T-helper 1 cell treated with Interleukin-12 subunit alpha and Interleukin-12 subunit beta and Interleukin-4 antibody, amounts not matched to agents 30 μg/mL and 1 μg/mL, for 36 hours (primary cell): Measurements from ENCODE around the gene OR4D10.
"Not testable (repeated sequence)": the region's sequence is repeated elsewhere in the genome, so short reads cannot be mapped to it uniquely, and the experiment has no call there.

Source experiments
- H3K27ac Mint-ChIP-seq: one replicate; pipeline ENCODE4 v1.8.0; 2021; ENCODE audit warnings: mild to moderate bottlenecking, mixed read lengths
- H3K27me3 Mint-ChIP-seq: one replicate; pipeline ENCODE4 v1.8.0; 2021; ENCODE audit warnings: low read depth, mixed read lengths
- H3K36me3 Mint-ChIP-seq: one replicate; pipeline ENCODE4 v1.8.0; 2021; ENCODE audit warnings: low read depth, mixed read lengths
- H3K4me1 Mint-ChIP-seq: one replicate; pipeline ENCODE4 v1.8.0; 2021; ENCODE audit warnings: low read depth, mixed read lengths
- H3K4me3 Mint-ChIP-seq: one replicate; pipeline ENCODE4 v1.8.0; 2021; ENCODE audit warnings: mild to moderate bottlenecking, moderate library complexity, mixed read lengths
- H3K9me3 Mint-ChIP-seq: one replicate; pipeline ENCODE4 v1.8.0; 2021; ENCODE audit warnings: mixed read lengths

The OR4D10 gene

DNA sequence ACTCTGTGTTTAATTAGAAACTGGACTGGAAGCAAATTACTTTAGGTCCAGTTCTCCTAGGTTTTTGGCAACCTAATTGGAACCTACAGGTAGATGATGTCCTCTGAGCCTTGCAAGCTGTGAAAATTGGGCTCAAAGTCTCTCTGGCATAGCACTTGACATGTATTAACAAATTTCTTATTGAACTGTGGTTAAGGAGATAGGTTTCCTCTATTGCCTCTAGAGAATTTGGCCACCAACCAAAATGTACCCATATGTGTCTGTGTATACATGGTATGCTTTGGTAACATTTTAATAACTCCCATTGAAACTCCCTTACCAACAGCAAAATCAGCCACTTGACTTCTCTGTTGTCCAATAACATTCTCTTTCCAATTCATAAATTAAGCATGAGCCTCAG lies at the start of gene OR4D10:
OR4D10 (plus strand) TSS at position 301 of the 400 bp plus-strand sequence. CDS start 4,115 bp downstream, outside the sequence.
- Mint-ChIP-seq H3K36me3 (no peaks in the 10 kb centered on the region), H3K4me3 (no peak within 1 kb of the TSS), H3K9me3 (no peaks in the 10 kb centered on the region), H3K27me3 (peaks cover 6% of the 10 kb centered on the region), H3K27ac (no peak within 1 kb of the TSS), H3K4me1 (no peaks in the 10 kb centered on the region)

DNA sequence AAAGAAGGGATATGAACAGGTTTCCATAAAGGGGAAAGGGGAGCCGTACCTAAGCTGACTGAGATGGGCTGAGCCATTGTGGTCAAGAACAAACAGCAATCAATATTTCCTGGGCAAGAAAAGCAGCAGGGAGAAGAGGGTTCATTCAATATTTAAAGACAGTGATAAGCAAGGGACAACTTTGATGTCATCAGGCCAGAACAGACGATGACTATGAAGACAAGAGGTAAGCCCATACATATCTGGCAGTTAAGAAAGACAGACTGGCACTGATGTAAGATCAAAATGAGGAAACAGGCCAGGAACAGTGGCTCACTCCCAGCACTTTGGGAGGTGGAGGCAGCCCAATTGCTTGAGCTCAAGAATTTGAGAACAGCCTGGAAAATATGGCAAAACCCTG lies 49.3 kb upstream of the OR4D10 start:
- peaks cover 3% of the 10 kb centered on the region for H3K4me1 Mint-ChIP-seq
- H3K27ac Mint-ChIP-seq: no peak overlapping the region
- H3K36me3 Mint-ChIP-seq: no peaks in the 10 kb centered on the region
- H3K9me3 Mint-ChIP-seq: no peaks in the 10 kb centered on the region
- H3K4me3 Mint-ChIP-seq: no peak overlapping the region
- H3K27me3 Mint-ChIP-seq: peaks cover 7% of the 10 kb centered on the region

DNA sequence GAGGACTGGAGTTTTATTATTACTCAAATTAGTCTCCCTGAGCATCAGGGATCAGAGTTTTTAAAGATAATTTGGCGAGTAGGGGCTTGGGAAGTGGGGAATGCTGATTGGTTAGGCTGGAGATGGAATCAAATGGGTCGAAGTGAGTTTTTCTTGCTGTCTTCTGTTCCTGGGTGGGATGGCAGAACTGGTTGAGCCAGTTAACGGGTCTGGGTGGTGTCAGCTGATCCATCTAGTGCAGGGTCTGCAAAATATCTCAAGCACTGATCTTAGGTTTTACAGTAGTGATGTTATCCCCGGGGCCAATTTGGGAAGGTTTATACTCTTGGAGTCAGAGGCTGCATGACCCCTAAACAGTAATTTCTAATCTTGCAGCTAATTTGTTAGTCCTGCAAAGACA lies 48.0 kb upstream of the OR4D10 start:
- H3K27ac Mint-ChIP-seq: no peak overlapping the region
- no peaks in the 10 kb centered on the region for H3K36me3 Mint-ChIP-seq
- peaks cover 10% of the 10 kb centered on the region for H3K27me3 Mint-ChIP-seq
- H3K4me3 Mint-ChIP-seq: no peak overlapping the region
- peaks cover 3% of the 10 kb centered on the region for H3K4me1 Mint-ChIP-seq
- no peaks in the 10 kb centered on the region for H3K9me3 Mint-ChIP-seq

DNA sequence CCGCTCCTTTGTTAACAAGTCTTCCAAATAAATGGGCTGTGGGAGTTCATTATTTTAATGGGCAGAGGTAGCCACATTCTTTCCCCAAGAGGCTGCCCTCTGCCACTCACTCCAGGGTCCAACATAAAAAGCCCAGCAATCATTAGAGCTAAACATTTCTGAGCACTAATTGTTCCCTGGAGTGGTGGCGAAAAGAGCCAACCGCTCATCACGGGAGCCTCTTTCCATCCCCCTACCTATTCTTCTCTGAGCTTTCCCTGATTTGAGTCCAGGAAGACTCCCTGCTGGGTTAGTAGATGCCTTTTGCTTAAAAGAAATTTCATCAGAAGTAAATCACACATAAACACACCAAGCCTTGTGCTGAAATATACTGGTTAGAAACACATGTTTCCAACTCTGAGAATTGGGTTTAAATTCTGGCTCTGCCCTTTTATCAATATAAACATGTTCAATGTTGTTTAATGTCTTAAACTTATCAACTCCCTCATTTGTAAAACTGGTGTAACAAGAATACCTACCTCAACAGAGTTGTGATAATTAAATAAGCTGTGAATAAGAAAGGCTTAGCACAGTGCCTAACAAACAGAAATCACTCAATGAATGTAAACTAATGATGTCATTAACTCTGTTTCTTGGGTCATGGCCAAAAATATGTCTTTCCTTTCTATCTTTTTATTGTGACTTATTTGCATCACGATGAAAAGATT lies 46.6 kb upstream of the OR4D10 start, which contains the start of gene OR5A2:
OR5A2 (minus strand) TSS at position 53 of the 707 bp plus-strand sequence. CDS start 3,460 bp downstream, outside the sequence.
- no peaks in the 10 kb centered on the region for H3K9me3 Mint-ChIP-seq
- H3K36me3 Mint-ChIP-seq: no peaks in the 10 kb centered on the region
- no peak within 1 kb of the TSS for H3K4me3 Mint-ChIP-seq
- no peak within 1 kb of the TSS for H3K27ac Mint-ChIP-seq
- H3K4me1 Mint-ChIP-seq: peaks cover 3% of the 10 kb centered on the region
- peaks cover 11% of the 10 kb centered on the region for H3K27me3 Mint-ChIP-seq

DNA sequence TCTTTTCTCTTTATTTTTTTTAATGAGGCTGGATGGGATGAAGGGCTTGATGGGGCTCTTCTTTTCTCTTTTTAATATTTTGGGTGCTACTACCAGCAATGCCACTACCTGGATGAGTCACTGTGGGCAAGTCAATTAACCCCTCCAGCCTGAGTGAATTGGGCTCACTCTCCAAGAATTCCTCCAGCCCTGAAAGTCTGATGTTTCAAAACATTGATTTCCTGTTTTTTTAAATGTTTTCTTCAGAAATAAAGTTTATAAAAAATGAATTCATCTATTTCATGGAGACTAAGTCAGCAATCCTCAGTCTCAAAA lies 46.1 kb upstream of the OR4D10 start:
- H3K4me3 Mint-ChIP-seq: no peak overlapping the region
- no peaks in the 10 kb centered on the region for H3K9me3 Mint-ChIP-seq
- H3K27ac Mint-ChIP-seq: no peak overlapping the region
- H3K36me3 Mint-ChIP-seq: no peaks in the 10 kb centered on the region
- H3K4me1 Mint-ChIP-seq: peaks cover 3% of the 10 kb centered on the region
- peaks cover 14% of the 10 kb centered on the region for H3K27me3 Mint-ChIP-seq

DNA sequence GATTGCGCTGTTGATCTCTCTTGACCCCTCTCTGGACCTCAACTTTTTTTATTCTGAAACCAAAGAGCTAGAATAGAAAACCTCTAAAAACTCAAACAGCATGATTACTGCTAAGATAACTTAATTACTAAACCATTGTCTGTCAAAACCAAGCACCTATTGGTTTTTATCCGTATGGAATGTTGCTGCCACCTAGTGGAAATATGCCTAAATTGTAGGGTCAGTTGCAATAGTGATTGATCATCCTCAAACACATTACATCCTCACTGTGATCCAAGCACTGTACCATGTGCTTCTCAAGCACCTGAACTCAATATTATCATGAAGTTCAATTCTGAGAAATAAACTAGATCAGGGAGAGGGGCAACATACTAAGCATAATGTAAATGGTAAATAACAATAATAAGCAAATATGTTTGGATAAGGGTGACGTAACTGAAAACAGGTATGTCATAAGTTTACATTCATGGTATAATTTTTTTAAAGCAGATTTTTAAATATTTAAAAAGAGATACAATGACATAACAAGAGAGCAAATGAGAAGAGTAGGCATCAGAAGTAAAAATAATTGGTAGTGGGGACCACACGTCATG lies 43.1 kb upstream of the OR4D10 start:
- no peak overlapping the region for H3K4me3 Mint-ChIP-seq
- no peaks in the 10 kb centered on the region for H3K9me3 Mint-ChIP-seq
- no peaks in the 10 kb centered on the region for H3K4me1 Mint-ChIP-seq
- no peak overlapping the region for H3K27ac Mint-ChIP-seq
- H3K27me3 Mint-ChIP-seq: peaks cover 23% of the 10 kb centered on the region
- H3K36me3 Mint-ChIP-seq: no peaks in the 10 kb centered on the region

DNA sequence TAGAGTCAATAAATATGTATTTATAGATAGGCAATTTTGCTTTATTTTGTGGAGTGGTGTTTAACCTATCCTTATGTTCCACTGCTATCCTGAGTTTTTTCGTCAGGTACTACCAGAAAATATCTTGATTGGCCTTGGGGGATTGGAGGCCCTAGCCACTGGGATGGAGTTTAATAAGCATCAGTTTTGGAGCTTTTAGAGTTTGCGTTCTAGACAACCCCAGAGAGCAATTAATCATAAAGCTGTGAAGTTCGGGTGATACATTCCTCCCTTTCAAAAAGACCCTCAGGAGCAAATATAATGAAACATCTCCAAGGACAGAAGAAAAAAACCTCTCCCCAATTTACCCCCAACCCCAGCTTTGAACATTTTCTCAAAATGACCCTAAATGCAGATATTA lies 36.9 kb upstream of the OR4D10 start, which contains the start of gene OR5A1:
OR5A1 (plus strand) TSS at position 301 of the 400 bp plus-strand sequence. CDS start 6,700 bp downstream, outside the sequence.
- no peak within 1 kb of the TSS for H3K27ac Mint-ChIP-seq
- H3K4me3 Mint-ChIP-seq: no peak within 1 kb of the TSS
- no peaks in the 10 kb centered on the region for H3K9me3 Mint-ChIP-seq
- H3K27me3 Mint-ChIP-seq: peaks cover 12% of the 10 kb centered on the region
- no peaks in the 10 kb centered on the region for H3K36me3 Mint-ChIP-seq
- no peaks in the 10 kb centered on the region for H3K4me1 Mint-ChIP-seq

DNA sequence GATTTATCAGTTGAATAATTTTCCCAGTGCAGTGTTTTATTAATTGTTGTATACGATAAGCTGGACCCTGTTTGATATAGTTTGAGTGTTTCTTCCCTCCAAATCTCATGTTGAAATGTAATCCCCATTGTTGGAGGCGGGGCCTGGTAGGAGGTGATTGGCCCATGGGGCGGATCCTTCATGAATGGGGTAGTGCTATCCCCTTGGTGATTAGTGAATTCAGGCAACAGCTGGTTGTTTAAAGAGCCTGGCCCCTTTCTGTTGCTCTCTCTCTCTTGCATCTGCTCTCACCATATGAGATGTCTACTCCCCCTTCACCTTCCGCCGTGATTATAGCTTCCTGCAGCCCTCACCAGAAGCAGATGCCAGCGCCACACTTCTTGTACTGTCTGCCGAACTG lies 35.3 kb upstream of the OR4D10 start:
- no peak overlapping the region for H3K4me3 Mint-ChIP-seq

DNA sequence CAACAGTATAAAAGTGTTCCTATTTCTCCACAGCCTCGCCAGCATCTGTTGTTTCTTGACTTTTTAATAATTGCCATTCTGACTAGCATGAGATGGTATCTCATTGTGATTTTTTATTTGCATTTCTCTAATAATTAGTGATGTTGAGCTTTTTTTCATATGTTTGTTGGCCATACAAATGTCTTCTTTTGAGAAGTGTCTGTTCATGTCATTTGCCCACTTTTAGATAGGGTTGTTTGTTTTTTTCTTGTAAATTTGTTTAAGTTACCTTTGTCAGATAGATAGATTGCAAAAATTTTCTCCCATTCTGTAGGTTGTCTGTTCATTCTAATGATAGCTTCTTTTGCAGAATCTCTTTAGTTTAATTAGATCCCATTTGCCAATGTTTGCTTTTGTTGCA lies 27.5 kb upstream of the OR4D10 start:
- not testable (repeated sequence) for H3K4me3 Mint-ChIP-seq, H3K27me3 Mint-ChIP-seq

More for the DNA sequence above, 35.3 kb upstream of the OR4D10 start:
- H3K9me3 Mint-ChIP-seq: no peaks in the 10 kb centered on the region
- H3K27me3 Mint-ChIP-seq: peaks cover 6% of the 10 kb centered on the region
- no peaks in the 10 kb centered on the region for H3K4me1 Mint-ChIP-seq
- H3K27ac Mint-ChIP-seq: no peak overlapping the region
- no peaks in the 10 kb centered on the region for H3K36me3 Mint-ChIP-seq

DNA sequence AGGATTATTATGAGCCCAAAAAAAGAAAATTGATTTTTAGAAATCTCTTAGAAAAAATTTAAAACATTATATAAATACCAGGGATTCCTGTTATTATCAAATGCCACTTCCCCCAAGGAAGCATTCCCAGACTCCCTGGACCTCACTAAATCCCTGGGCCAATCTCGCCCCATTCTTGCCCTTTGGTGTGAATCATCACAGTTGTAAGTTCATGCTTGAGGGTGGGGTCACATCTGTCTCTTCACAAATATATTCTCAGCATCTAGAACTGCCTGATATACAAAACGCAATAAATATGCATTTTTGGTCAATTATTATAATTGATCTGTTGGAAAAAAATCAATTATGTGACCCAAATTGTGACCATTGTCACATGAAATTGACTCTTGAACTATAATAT lies 24.6 kb upstream of the OR4D10 start:
- Mint-ChIP-seq H3K27me3 (no peaks in the 10 kb centered on the region), H3K36me3 (no peaks in the 10 kb centered on the region), H3K9me3 (peaks cover 5% of the 10 kb centered on the region), H3K4me1 (no peaks in the 10 kb centered on the region), H3K4me3 (no peak overlapping the region), H3K27ac (no peak overlapping the region)

More for the DNA sequence above, 27.5 kb upstream of the OR4D10 start:
- not testable (repeated sequence) for H3K9me3 Mint-ChIP-seq, H3K4me1 Mint-ChIP-seq, H3K27ac Mint-ChIP-seq, H3K36me3 Mint-ChIP-seq

DNA sequence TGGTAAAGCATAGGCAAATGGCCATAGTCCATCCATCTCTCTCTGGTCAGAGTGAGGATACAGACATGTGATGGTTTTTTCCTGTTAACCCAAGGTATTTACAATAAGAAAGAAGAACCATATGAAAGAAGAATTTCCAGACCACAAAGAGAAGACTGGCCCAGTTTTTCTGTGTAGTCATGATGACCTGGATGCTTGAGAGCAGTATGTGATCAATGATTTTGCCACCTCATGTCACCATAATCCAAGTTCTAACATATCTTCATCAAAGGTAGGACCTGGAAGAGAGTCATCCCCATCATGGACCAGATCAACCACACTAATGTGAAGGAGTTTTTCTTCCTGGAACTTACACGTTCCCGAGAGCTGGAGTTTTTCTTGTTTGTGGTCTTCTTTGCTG lies 16.5 kb upstream of the OR4D10 start, which contains the start of gene OR4D6:
OR4D6 (plus strand) TSS at position 301 of the 400 bp plus-strand sequence; CDS start at position 301, 0 bp downstream.
- Mint-ChIP-seq H3K4me1 (no peaks in the 10 kb centered on the region), H3K27ac (no peak within 1 kb of the TSS), H3K36me3 (no peaks in the 10 kb centered on the region), H3K4me3 (no peak within 1 kb of the TSS), H3K27me3 (no peaks in the 10 kb centered on the region), H3K9me3 (no peaks in the 10 kb centered on the region)

DNA sequence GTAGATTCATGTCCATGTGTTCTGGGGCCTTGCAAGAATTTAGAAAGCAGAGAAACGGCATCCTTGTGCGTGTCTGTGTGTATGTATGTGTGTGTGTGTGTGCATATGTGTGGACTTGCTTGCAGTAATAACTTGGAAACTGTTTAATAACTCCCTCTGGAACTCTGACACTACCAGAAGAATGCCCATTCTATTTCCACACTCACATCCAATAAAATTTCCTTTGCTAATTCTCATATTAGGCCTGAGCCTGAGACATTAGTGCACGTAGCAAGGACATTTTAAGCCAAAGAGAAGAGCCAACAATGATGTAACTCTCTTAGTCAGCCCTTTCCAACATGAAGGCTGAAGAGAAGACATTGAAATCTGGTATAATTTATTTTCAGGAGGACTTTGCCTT lies 13.2 kb upstream of the OR4D10 start:
- H3K36me3 Mint-ChIP-seq: no peaks in the 10 kb centered on the region
- no peak overlapping the region for H3K27ac Mint-ChIP-seq
- no peaks in the 10 kb centered on the region for H3K27me3 Mint-ChIP-seq
- H3K4me1 Mint-ChIP-seq: no peaks in the 10 kb centered on the region
- H3K4me3 Mint-ChIP-seq: no peak overlapping the region
- no peaks in the 10 kb centered on the region for H3K9me3 Mint-ChIP-seq

DNA sequence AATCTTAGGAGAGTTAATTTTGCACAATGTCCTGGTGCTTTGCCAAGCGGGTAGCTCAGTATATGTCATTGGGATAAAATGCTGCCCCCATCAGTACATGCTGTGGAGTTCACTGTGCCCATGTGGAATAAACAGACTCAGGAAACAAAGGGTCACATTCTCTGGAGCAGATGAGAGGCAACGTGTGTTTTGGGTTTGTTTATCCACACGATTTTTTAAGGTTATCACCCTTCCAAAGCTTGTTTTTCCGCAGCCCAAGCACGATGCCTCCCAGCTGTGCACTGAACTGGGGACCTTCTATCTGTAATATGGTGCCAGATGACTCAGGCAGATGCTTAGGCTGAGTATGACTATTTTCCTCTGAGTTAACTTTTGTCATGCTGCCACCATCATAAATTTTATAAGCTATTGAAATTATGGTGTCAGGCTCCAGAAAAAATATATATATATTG lies 9.9 kb upstream of the OR4D10 start:
- no peak overlapping the region for H3K27ac Mint-ChIP-seq
- H3K27me3 Mint-ChIP-seq: no peaks in the 10 kb centered on the region
- no peaks in the 10 kb centered on the region for H3K36me3 Mint-ChIP-seq
- H3K4me1 Mint-ChIP-seq: no peaks in the 10 kb centered on the region
- H3K4me3 Mint-ChIP-seq: no peak overlapping the region
- no peaks in the 10 kb centered on the region for H3K9me3 Mint-ChIP-seq

DNA sequence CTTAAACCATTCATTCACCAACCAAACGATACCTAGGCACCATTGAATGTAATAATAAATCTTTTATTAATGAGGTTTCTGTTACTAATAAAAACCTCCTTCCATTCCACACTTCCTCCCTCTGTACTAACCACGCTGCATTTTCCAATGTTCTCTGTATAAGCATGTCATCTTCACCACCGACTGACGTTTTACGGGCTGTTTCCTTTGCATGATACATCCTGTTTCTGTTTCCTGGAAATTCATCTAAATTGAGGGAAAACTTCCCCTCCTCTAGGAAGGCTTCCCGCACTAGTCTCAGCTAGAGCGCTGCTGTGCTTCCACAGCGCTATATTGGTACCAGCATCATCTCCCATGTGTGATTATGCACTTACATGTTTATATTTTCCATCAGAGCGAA lies 2.1 kb downstream of the OR4D10 start:
- Mint-ChIP-seq H3K4me1 (no peaks in the 10 kb centered on the region), H3K27ac (no peak overlapping the region), H3K36me3 (no peaks in the 10 kb centered on the region), H3K27me3 (peaks cover 11% of the 10 kb centered on the region), H3K4me3 (no peak overlapping the region), H3K9me3 (no peaks in the 10 kb centered on the region)

DNA sequence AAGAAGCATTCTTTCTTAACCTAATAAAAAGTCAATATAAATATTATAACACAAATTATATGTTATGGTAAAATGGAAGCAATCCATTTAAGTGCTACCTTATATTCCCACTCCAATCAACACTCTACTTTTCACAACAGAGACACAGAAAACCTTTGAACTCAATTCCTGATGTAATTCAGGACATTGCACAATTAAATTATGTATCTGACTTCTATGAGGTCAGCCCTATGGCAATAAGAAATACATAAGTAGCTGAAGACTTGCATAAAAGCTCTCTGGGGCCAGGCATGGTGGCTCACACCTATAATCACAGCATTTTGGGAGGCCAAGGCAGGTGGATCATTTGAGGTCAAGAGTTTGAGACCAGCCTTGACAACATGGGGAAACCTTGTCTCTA lies 6.8 kb downstream of the OR4D10 start:
- Mint-ChIP-seq H3K27ac (no peak overlapping the region), H3K27me3 (peaks cover 4% of the 10 kb centered on the region), H3K4me3 (no peak overlapping the region), H3K9me3 (no peaks in the 10 kb centered on the region), H3K4me1 (no peaks in the 10 kb centered on the region), H3K36me3 (no peaks in the 10 kb centered on the region)
